IMR-90 (cell line): ENCODE results near the gene HYAL2.

ENCODE experiments used
- BHLHE40 ChIP-seq: fragments of 150-350 bp; IDR thresholded peaks from 2 replicates; pipeline ENCODE4 v1.6.1; 2016; ENCODE audit warnings: mild to moderate bottlenecking, low read depth, low read length
- FOS ChIP-seq: fragments of 150-350 bp; IDR thresholded peaks from 2 replicates; pipeline ENCODE4 v1.6.1; 2016; ENCODE audit warnings: low read depth, low read length
- MAFK ChIP-seq: IDR thresholded peaks from 2 replicates; pipeline ENCODE4 v1.6.1; 2012; ENCODE audit warnings: low read depth, low read length, improper control_type of control experiment
- MXI1 ChIP-seq: IDR thresholded peaks from 2 replicates; pipeline ENCODE4 v1.6.1; 2012; ENCODE audit warnings: low read depth, mild to moderate bottlenecking, low read length, moderate library complexity, borderline replicate concordance
- POLR2A ChIP-seq: IDR thresholded peaks from 2 replicates; pipeline ENCODE4 v1.6.1; 2012; ENCODE audit warnings: mild to moderate bottlenecking, low read depth, low read length
- RAD21 ChIP-seq: IDR thresholded peaks from 2 replicates; pipeline ENCODE4 v1.6.1; 2012; ENCODE audit warnings: low read length, improper control_type of control experiment
- RCOR1 ChIP-seq: IDR thresholded peaks from 2 replicates; pipeline ENCODE4 v1.6.1; 2012; ENCODE audit warnings: mild to moderate bottlenecking, low read length, improper control_type of control experiment; ENCODE audit not compliant: insufficient replicate concordance
- RFX5 ChIP-seq: IDR thresholded peaks from 2 replicates; pipeline ENCODE4 v1.8.0; 2012; ENCODE audit warnings: low read depth, mild to moderate bottlenecking, low read length, moderate library complexity
- TF ChIP-seq, protein P1 (sequence below): conservative IDR thresholded peaks from 2 replicates; pipeline ENCODE4 v1.5.1; 2012; ENCODE audit warnings: mild to moderate bottlenecking, low read depth, low read length, improper control_type of control experiment
- TF ChIP-seq, protein P2 (sequence below): fragments of 150-350 bp; IDR thresholded peaks from 2 replicates; pipeline ENCODE4 v1.6.1; 2016; ENCODE audit warnings: low read depth, mild to moderate bottlenecking, low read length, moderate library complexity, borderline replicate concordance
- TF ChIP-seq, protein P3 (sequence below): fragments of 150-350 bp; IDR thresholded peaks from 2 replicates; pipeline ENCODE4 v1.6.1; 2017; ENCODE audit warnings: mild to moderate bottlenecking, antibody characterized with exemption, low read length, low read depth

DNA sequence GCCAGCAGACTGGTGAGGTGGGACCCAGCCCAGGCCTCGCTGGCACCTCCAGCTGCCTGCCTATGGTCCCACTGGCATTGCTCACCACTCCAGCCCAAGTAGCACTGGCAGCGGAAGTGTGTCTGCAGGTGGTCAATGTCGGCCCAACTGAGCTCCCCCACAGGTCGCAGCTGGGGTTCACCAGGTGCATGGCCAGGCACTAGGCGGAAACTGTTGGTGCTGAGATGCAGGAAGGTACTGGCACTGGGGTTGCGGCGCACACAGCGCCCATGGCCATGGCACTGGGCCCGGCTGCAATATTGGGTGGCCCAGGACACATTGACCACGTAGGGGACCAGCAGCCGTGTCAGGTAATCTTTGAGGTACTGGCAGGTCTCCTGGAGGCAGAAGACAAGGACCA lies 4.4 kb downstream of the HYAL2 start:
- TF ChIP-seq, protein P1, sequence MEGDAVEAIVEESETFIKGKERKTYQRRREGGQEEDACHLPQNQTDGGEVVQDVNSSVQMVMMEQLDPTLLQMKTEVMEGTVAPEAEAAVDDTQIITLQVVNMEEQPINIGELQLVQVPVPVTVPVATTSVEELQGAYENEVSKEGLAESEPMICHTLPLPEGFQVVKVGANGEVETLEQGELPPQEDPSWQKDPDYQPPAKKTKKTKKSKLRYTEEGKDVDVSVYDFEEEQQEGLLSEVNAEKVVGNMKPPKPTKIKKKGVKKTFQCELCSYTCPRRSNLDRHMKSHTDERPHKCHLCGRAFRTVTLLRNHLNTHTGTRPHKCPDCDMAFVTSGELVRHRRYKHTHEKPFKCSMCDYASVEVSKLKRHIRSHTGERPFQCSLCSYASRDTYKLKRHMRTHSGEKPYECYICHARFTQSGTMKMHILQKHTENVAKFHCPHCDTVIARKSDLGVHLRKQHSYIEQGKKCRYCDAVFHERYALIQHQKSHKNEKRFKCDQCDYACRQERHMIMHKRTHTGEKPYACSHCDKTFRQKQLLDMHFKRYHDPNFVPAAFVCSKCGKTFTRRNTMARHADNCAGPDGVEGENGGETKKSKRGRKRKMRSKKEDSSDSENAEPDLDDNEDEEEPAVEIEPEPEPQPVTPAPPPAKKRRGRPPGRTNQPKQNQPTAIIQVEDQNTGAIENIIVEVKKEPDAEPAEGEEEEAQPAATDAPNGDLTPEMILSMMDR, result no peak
- TF ChIP-seq, protein P2, sequence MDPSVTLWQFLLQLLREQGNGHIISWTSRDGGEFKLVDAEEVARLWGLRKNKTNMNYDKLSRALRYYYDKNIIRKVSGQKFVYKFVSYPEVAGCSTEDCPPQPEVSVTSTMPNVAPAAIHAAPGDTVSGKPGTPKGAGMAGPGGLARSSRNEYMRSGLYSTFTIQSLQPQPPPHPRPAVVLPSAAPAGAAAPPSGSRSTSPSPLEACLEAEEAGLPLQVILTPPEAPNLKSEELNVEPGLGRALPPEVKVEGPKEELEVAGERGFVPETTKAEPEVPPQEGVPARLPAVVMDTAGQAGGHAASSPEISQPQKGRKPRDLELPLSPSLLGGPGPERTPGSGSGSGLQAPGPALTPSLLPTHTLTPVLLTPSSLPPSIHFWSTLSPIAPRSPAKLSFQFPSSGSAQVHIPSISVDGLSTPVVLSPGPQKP, result no peak
- no peak for TF ChIP-seq FOS
- no peak for TF ChIP-seq POLR2A
- TF ChIP-seq MAFK, result no peak
- TF ChIP-seq, protein P3, sequence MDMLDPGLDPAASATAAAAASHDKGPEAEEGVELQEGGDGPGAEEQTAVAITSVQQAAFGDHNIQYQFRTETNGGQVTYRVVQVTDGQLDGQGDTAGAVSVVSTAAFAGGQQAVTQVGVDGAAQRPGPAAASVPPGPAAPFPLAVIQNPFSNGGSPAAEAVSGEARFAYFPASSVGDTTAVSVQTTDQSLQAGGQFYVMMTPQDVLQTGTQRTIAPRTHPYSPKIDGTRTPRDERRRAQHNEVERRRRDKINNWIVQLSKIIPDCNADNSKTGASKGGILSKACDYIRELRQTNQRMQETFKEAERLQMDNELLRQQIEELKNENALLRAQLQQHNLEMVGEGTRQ, result no peak
- TF ChIP-seq RCOR1, result no peak
- TF ChIP-seq MXI1, result no peak
- TF ChIP-seq RAD21, result no peak
- TF ChIP-seq BHLHE40, result no peak
- no peak for TF ChIP-seq RFX5
